Measurements from ENCODE around the gene NXPH3. TPM values are rescaled to one million over a fixed set of nuclear protein-coding genes. Genes with fewer than 3 reads are reported as not detected.

Gene NXPH3
- total RNA-seq, 1 experiment from 2014 or later = 0.26 TPM

DNA sequence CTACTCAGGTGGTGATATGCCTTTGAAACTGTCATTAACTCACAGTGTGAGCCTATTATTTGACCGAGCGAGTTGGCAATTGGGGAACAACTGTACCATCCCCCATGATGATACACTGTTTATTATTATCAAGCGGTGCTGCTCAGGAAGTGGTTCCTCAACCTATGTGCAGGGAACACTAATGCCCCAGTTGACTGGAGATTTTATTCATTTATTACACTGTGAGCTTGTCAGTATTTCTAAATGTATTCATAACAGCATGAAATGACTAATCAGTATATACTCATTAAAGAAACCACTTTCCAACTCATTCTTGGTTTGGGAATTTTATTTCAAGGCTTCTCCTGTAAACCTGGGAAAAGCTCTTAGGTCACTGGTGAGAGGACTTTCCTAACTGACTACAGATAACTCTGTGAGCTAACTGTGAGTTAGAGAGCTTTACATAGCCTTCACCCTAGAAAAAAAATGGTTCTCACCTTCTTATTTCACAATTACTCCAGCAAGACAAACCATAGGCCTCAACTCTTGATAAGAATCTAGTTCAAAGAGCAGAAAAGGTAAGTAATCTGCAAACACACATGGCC, 42.4 kb downstream of the NXPH3 start:
- Histone ChIP-seq H2AFZ (ENCODE audit: low read length) (no peak overlapping the region), H3K9me2 (replicated peaks; ENCODE audit: low read length) (no peaks in the 10 kb centered on the region), H3K4me1 (ENCODE audit: insufficient read depth, low read length) (no peaks in the 10 kb centered on the region), H3K36me3 (ENCODE audit: low read depth, low read length) (peaks cover 34% of the 10 kb centered on the region; the same call in 1 of the 2 replicates), H3F3A (ENCODE audit: low read length, unreplicated experiment) (no peaks in the 10 kb centered on the region), H3K79me2 (ENCODE audit: low read length) (no peaks in the 10 kb centered on the region), H3K9me3 (ENCODE audit: low read length) (no peaks in the 10 kb centered on the region), H3K4me2 (ENCODE audit: low read length) (no peak overlapping the region), H3K27ac (ENCODE audit: low read length) (peak overlapping the region; percentile 42), H4K20me1 (ENCODE audit: low read length) (no peaks in the 10 kb centered on the region; the same call in 1 of the 2 replicates), H3K9ac (ENCODE audit: low read length) (no peak overlapping the region), H3K4me3 (ENCODE audit: low read length) (no peak overlapping the region), H3K27me3 (ENCODE audit: low read length) (no peaks in the 10 kb centered on the region)
- CTCF ChIA-PET = interaction anchor here (0.6 kb wide), 1 partner anchor 63 kb away, joined by 3 read pairs; no protein-coding TSS in a partner anchor
- POLR2A ChIA-PET (ENCODE audit: unreplicated experiment) = no interaction called here
- ATAC-seq (peak; percentile 73), DNase-seq (no peak)
- intact Hi-C loops (cut with micrococcal nuclease) = no loop called here
- TF ChIP-seq EZH2 (IDR thresholded peaks at IDR 0.05; ENCODE audit: low read length, unreplicated experiment) (no peak), EZH2phosphoT487 (IDR thresholded peaks at IDR 0.05; ENCODE audit: borderline replicate concordance, low read length) (no peak)
- TF ChIP-seq, protein P1, sequence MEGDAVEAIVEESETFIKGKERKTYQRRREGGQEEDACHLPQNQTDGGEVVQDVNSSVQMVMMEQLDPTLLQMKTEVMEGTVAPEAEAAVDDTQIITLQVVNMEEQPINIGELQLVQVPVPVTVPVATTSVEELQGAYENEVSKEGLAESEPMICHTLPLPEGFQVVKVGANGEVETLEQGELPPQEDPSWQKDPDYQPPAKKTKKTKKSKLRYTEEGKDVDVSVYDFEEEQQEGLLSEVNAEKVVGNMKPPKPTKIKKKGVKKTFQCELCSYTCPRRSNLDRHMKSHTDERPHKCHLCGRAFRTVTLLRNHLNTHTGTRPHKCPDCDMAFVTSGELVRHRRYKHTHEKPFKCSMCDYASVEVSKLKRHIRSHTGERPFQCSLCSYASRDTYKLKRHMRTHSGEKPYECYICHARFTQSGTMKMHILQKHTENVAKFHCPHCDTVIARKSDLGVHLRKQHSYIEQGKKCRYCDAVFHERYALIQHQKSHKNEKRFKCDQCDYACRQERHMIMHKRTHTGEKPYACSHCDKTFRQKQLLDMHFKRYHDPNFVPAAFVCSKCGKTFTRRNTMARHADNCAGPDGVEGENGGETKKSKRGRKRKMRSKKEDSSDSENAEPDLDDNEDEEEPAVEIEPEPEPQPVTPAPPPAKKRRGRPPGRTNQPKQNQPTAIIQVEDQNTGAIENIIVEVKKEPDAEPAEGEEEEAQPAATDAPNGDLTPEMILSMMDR (conservative IDR thresholded peaks at IDR 0.05; ENCODE audit: low read depth, low read length) = no peak
- no TSS peak for BruUV-seq (replicated peaks)

DNA sequence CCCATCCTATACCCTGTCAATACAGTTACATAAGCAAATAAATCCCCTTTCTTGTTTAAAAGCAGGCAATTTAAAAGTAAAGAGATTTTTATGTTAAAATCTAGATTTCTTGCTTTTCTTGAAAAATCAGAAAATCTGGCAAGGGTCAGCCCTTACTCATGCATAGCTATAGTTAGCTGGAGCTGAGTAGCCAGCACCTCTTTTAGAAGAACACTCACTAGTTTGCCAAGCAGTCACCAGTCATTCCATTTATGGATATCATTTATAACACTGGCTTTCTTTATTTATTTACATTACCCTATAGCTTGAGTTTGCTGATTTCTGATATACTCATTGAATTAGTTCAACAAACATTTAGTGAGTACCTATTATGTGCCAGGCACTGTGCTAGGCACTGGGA, 45.7 kb downstream of the NXPH3 start:
- Histone ChIP-seq H3K27me3 (ENCODE audit: low read length) (no peaks in the 10 kb centered on the region), H3K4me2 (ENCODE audit: low read length) (no peak overlapping the region), H3K9ac (ENCODE audit: low read length) (no peak overlapping the region), H3K9me2 (replicated peaks; ENCODE audit: low read length) (no peaks in the 10 kb centered on the region), H3K9me3 (ENCODE audit: low read length) (no peaks in the 10 kb centered on the region), H3K4me3 (ENCODE audit: low read length) (no peak overlapping the region), H2AFZ (ENCODE audit: low read length) (no peak overlapping the region), H4K20me1 (ENCODE audit: low read length) (no peaks in the 10 kb centered on the region; the same call in 1 of the 2 replicates), H3K27ac (ENCODE audit: low read length) (no peak overlapping the region), H3K36me3 (ENCODE audit: low read depth, low read length) (peaks cover 29% of the 10 kb centered on the region; the same call in 1 of the 2 replicates), H3K79me2 (ENCODE audit: low read length) (peaks cover 13% of the 10 kb centered on the region; the same call in 1 of the 2 replicates), H3K4me1 (ENCODE audit: insufficient read depth, low read length) (no peaks in the 10 kb centered on the region), H3F3A (ENCODE audit: low read length, unreplicated experiment) (no peaks in the 10 kb centered on the region)
- no peak for DNase-seq
- CTCF ChIA-PET = no interaction called here
- POLR2A ChIA-PET (ENCODE audit: unreplicated experiment) = no interaction called here
- no TSS peak for BruUV-seq (replicated peaks)
- no peak for ATAC-seq
- intact Hi-C loops (cut with micrococcal nuclease) = no loop called here
- TF ChIP-seq, protein P1 (conservative IDR thresholded peaks at IDR 0.05; ENCODE audit: low read depth, low read length) = no peak
- TF ChIP-seq EZH2phosphoT487 (IDR thresholded peaks at IDR 0.05; ENCODE audit: borderline replicate concordance, low read length) (no peak), EZH2 (IDR thresholded peaks at IDR 0.05; ENCODE audit: low read length, unreplicated experiment) (no peak)

DNA sequence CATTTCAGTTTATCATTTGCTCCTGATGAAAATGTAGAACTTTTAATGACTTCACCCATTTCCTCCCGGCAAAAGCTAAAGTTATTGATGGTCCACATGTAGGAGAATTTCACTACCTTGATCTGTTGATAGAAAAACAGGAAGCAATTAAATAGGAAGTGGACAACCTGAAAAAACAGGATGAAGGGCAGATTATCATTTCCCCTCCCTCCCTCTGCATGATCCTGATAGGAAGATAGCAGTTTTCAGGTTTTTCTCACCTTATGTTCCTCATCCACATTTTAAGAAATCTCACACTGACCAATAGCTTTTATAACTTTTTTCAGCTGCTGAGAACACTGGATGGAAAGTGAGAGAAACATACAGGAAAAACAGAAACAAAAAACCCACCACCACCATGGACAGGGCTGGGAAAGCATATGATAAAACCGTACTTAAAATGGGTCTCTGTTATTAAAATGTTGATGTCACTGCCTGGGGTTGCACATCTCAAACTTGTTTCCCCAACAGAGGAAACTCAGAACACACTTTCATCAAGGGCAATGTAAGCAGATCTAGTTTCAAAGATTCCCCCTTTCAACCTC, 46.4 kb downstream of the NXPH3 start:
- Histone ChIP-seq H3K4me1 (ENCODE audit: insufficient read depth, low read length) (no peaks in the 10 kb centered on the region), H3F3A (ENCODE audit: low read length, unreplicated experiment) (no peaks in the 10 kb centered on the region), H3K79me2 (ENCODE audit: low read length) (peaks cover 13% of the 10 kb centered on the region; the same call in 1 of the 2 replicates), H4K20me1 (ENCODE audit: low read length) (no peaks in the 10 kb centered on the region; the same call in 1 of the 2 replicates), H3K4me2 (ENCODE audit: low read length) (no peak overlapping the region), H3K27ac (ENCODE audit: low read length) (no peak overlapping the region), H3K36me3 (ENCODE audit: low read depth, low read length) (peaks cover 24% of the 10 kb centered on the region; the same call in 1 of the 2 replicates), H3K4me3 (ENCODE audit: low read length) (no peak overlapping the region), H3K27me3 (ENCODE audit: low read length) (no peaks in the 10 kb centered on the region), H3K9me2 (replicated peaks; ENCODE audit: low read length) (no peaks in the 10 kb centered on the region), H3K9me3 (ENCODE audit: low read length) (no peaks in the 10 kb centered on the region), H2AFZ (ENCODE audit: low read length) (no peak overlapping the region), H3K9ac (ENCODE audit: low read length) (no peak overlapping the region)
- CTCF ChIA-PET = no interaction called here
- TF ChIP-seq EZH2phosphoT487 (IDR thresholded peaks at IDR 0.05; ENCODE audit: borderline replicate concordance, low read length) = no peak
- TF ChIP-seq, protein P1 (conservative IDR thresholded peaks at IDR 0.05; ENCODE audit: low read depth, low read length) = no peak
- no peak for TF ChIP-seq EZH2 (IDR thresholded peaks at IDR 0.05; ENCODE audit: low read length, unreplicated experiment)
- intact Hi-C loops (cut with micrococcal nuclease) = no loop called here
- BruUV-seq (replicated peaks) = no TSS peak
- POLR2A ChIA-PET (ENCODE audit: unreplicated experiment) = no interaction called here
- ATAC-seq = no peak
- no peak for DNase-seq

Measured in PC-3 (cell line).